ENCODE data around the gene APLF.

- TF ChIP-seq CTCF (IDR thresholded peaks at IDR 0.05) (no peak), POLR2A (IDR thresholded peaks at IDR 0.05) (no peak)
Observed at GRCh38 chr2:68536000-68536399, 68.6 kb downstream of the APLF start.

All from ovary (tissue), 3 donors.